ENCODE results near the gene SLC38A8.

SLC38A8 gene

DNA sequence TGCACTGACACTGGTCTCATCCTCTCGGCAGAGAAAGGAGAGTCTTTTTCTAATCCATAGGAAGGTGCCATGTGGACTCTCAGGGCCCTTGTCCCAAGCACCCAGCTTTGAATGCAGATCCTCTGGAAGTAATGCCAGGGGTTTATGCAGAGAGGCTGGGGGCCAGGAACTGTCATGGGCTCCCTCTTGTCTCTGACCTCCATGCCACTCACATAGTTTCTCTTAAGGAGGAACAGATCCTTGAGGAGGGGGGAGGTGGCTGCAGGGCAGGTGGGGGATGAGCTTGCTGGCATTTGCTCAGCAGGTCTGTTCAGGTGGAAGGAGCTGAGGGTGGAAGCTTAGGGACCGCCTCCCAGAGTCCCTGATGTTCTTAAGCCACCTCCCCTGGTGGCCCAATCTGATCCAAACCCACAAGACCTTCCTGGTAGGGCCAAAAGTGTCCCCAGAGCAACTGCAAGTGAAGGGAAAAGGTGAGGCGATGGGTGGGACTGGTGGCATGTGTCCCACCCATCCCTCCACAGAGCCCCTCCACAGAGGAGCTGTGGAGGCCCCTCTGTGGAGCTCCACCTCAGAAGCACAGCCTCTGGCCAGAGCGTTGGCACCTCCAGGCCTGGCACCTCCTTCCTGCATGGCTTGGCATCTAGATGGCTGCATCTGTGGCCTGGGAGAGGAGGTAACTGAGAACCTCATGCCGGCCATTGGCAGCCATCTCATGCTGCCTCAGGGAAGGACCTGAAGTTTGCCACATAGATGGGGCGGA lies 65.4 kb downstream of the SLC38A8 start:
- Histone ChIP-seq H3K9me3 (ENCODE audit: control insufficient read depth in 5 of 5, low read length in 5 of 5) (peaks cover 0 to 13% (median 13%) of the 10 kb centered on the region in 5 donors), H3K4me3 (ENCODE audit: low read depth in 1 of 5, low read length in 5 of 5) (no peak overlapping the region), H3K27ac (ENCODE audit: low read depth, low read length) (no peak overlapping the region), H3K27me3 (ENCODE audit: control insufficient read depth in 5 of 5, insufficient read depth in 4 of 5, low read length in 5 of 5) (no peaks in the 10 kb centered on the region), H3K9ac (ENCODE audit: low read length in 5 of 5) (no peak overlapping the region), H3K4me1 (ENCODE audit: control insufficient read depth in 5 of 5, insufficient read depth in 5 of 5, low read length in 5 of 5) (no peaks in the 10 kb centered on the region), H3K36me3 (ENCODE audit: control insufficient read depth in 5 of 5, insufficient read depth in 5 of 5, low read length in 5 of 5) (no peaks in the 10 kb centered on the region)

DNA sequence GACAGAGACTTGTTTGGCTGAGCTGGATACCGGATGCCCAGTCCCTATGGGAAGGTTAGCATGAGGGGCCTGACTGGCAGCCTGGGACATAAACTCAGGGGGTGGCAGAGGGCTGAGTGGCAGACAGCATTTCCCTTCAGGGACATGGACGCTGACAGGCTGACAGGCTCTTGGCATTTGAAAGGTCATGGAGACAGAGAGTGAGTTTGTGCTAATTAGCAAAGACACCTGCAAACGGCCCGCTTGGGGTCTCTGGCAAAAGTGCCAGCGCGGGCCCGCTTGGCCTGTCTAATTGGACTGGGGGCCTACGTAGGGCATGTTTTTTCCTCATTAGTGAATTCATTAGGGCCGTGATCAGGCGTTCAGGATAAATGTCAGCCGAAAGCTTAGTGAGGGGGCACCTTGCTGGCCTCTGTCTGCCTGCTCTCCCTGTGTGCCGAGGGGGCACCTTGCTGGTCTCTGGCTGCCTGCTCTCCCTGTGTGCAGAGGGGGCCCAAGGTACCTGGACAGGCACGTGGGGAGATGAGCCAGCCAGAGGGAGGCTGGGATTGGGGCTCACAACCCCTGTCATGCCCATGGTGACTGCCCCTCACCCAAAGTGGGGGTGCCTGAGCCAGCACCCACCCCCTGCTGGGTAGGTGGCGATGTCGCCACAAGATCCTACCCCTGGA lies 66.9 kb downstream of the SLC38A8 start:
- Histone ChIP-seq H3K9ac (ENCODE audit: low read length in 5 of 5) (no peak overlapping the region), H3K9me3 (ENCODE audit: control insufficient read depth in 5 of 5, low read length in 5 of 5) (peaks cover 0 to 13% (median 13%) of the 10 kb centered on the region in 5 donors), H3K4me3 (ENCODE audit: low read depth in 1 of 5, low read length in 5 of 5) (no peak overlapping the region), H3K36me3 (ENCODE audit: control insufficient read depth in 5 of 5, insufficient read depth in 5 of 5, low read length in 5 of 5) (no peaks in the 10 kb centered on the region), H3K4me1 (ENCODE audit: control insufficient read depth in 5 of 5, insufficient read depth in 5 of 5, low read length in 5 of 5) (no peaks in the 10 kb centered on the region), H3K27ac (ENCODE audit: low read depth, low read length) (no peak overlapping the region), H3K27me3 (ENCODE audit: control insufficient read depth in 5 of 5, insufficient read depth in 4 of 5, low read length in 5 of 5) (no peaks in the 10 kb centered on the region)

DNA sequence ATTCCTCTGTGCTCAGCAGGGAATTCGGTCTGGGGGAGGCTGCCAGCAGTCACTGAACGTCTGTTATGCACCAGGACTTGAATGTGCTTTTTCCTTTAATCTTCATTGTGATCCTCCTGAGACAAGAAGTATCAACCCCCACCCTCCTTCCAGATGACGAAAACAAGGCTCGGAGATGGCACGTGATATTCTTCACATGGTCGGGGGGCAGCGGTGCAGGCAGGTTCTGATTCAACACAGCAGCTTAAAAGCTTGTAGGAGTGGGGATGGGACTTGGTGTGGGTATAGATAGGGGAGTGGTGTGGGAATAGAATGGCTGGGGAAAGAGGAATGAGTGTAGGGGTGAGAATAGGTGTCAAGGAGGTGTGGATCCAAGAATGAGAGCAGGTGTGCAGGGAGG lies 68.1 kb downstream of the SLC38A8 start:
- H3K27ac ChIP-seq (ENCODE audit: low read depth, low read length): no peak overlapping the region
- no peaks in the 10 kb centered on the region for H3K4me1 ChIP-seq (ENCODE audit: control insufficient read depth in 5 of 5, insufficient read depth in 5 of 5, low read length in 5 of 5)
- no peak overlapping the region for H3K9ac ChIP-seq (ENCODE audit: low read length in 5 of 5)
- H3K27me3 ChIP-seq (ENCODE audit: control insufficient read depth in 5 of 5, insufficient read depth in 4 of 5, low read length in 5 of 5): peaks cover 0 to 6% (median 0%) of the 10 kb centered on the region in 5 donors
- H3K36me3 ChIP-seq (ENCODE audit: control insufficient read depth in 5 of 5, insufficient read depth in 5 of 5, low read length in 5 of 5): no peaks in the 10 kb centered on the region
- H3K4me3 ChIP-seq (ENCODE audit: low read depth in 1 of 5, low read length in 5 of 5): no peak overlapping the region
- peaks cover 0 to 13% (median 13%) of the 10 kb centered on the region in 5 donors for H3K9me3 ChIP-seq (ENCODE audit: control insufficient read depth in 5 of 5, low read length in 5 of 5)

DNA sequence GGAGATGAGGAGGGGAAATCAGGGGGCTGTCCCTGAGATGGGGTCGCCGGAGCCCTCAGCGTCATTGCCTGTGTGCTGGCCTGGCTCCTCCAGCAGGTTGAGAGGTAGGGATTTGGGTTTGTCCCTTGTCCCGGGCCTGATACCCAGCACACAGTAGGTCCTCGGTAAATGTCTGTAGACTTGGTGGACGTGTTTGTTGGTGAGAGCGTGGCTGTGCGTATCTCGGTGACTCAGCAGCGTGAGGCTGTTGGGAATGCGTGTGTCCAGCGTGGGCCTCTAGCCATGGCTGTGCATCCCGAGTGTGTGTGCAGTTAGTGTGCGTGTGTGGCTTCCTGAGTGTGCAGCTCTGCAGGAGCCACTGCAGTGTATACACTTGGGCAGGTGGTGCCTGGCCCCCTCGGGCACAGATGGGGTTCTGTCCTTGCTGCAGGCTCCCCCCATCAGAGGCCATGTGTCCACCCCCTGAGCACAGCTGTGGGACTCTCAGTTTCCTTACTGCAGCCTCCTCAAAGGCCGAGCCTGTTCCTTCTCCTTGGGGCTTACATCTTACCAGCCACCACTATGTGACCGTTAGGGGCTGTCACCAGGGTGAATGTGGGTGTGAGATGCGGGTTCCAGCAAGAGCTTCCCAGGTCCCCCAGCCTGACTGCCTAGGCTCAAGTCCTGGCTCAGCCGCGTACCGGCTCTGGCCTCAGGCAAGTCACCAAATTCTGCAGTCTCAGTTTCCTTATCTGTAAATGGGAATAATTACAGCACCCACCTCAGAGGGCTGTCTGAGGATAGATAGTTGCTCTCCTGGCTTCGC lies 68.8 kb downstream of the SLC38A8 start:
- peaks cover 0 to 6% (median 0%) of the 10 kb centered on the region in 5 donors for H3K27me3 ChIP-seq (ENCODE audit: control insufficient read depth in 5 of 5, insufficient read depth in 4 of 5, low read length in 5 of 5)
- no peaks in the 10 kb centered on the region for H3K36me3 ChIP-seq (ENCODE audit: control insufficient read depth in 5 of 5, insufficient read depth in 5 of 5, low read length in 5 of 5)
- no peaks in the 10 kb centered on the region for H3K4me1 ChIP-seq (ENCODE audit: control insufficient read depth in 5 of 5, insufficient read depth in 5 of 5, low read length in 5 of 5)
- no peak overlapping the region for H3K27ac ChIP-seq (ENCODE audit: low read depth, low read length)
- peaks cover 0 to 12% (median 10%) of the 10 kb centered on the region in 5 donors for H3K9me3 ChIP-seq (ENCODE audit: control insufficient read depth in 5 of 5, low read length in 5 of 5)
- H3K4me3 ChIP-seq (ENCODE audit: low read depth in 1 of 5, low read length in 5 of 5): no peak overlapping the region
- H3K9ac ChIP-seq (ENCODE audit: low read length in 5 of 5): no peak overlapping the region

DNA sequence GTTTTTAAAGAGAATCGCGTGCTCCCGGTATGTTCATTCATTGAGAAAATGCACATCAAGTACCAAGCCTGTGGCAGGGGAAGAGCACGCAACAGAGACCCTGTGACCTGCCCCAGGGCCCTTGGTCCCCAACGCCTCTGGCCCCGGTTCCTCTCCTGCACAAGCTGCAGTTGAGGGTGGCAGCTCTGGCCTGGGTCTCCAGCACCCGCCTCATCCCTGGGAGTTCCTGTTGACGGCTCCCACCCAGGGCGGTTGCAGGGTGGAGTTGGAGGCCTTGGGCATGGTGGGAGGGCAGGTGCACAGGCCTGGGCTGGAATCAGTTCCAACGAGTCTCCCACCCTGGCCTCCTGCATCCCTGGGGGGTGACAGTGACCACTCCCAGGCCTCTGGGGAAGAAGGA lies 69.5 kb downstream of the SLC38A8 start:
- Histone ChIP-seq H3K4me3 (ENCODE audit: low read depth in 1 of 5, low read length in 5 of 5) (no peak overlapping the region), H3K4me1 (ENCODE audit: control insufficient read depth in 5 of 5, insufficient read depth in 5 of 5, low read length in 5 of 5) (no peaks in the 10 kb centered on the region), H3K27ac (ENCODE audit: low read depth, low read length) (no peak overlapping the region), H3K36me3 (ENCODE audit: control insufficient read depth in 5 of 5, insufficient read depth in 5 of 5, low read length in 5 of 5) (no peaks in the 10 kb centered on the region), H3K27me3 (ENCODE audit: control insufficient read depth in 5 of 5, insufficient read depth in 4 of 5, low read length in 5 of 5) (peaks cover 0 to 6% (median 0%) of the 10 kb centered on the region in 5 donors), H3K9ac (ENCODE audit: low read length in 5 of 5) (no peak overlapping the region), H3K9me3 (ENCODE audit: control insufficient read depth in 5 of 5, low read length in 5 of 5) (peaks cover 0 to 5% (median 3%) of the 10 kb centered on the region in 5 donors)

DNA sequence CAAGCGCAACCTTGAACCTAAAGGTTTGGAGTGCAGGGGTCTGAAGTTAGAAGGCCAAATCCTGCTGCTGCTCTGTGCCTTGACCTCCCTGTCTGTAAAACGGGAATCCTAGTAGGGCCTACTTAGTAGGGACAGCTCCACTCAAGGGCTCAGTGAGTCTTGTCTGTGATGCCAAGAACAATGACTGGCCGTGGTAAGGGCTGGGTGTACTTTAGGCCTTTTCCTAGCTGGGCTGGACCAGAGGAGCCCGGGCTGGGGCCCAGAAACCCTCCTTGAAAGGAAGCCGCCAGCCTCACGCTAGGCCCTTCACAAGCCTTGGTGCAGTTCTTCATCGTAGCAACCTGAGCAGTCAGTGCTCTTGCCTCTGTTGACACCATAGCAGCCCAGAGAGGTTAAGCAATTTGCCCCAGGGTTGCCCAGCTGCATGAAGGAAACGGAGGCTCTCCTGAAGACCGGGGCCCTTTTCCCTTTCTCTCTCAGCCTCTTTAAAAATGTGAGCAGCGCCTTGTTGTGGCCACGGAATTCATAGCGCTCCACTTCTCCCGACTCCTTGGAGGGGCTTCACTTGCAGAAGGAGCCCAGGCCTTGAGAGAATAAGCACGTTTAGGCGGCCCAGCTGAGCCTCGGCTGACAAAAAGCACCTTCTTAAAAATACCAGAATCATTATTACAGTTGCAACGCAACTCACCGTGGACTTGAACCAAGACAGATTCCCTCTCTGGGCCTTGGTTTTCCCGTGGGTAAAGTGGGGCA lies 70.2 kb downstream of the SLC38A8 start:
- no peaks in the 10 kb centered on the region for H3K4me1 ChIP-seq (ENCODE audit: control insufficient read depth in 5 of 5, insufficient read depth in 5 of 5, low read length in 5 of 5)
- no peak overlapping the region for H3K9ac ChIP-seq (ENCODE audit: low read length in 5 of 5)
- H3K9me3 ChIP-seq (ENCODE audit: control insufficient read depth in 5 of 5, low read length in 5 of 5): no peaks in the 10 kb centered on the region
- no peak overlapping the region for H3K27ac ChIP-seq (ENCODE audit: low read depth, low read length)
- H3K27me3 ChIP-seq (ENCODE audit: control insufficient read depth in 5 of 5, insufficient read depth in 4 of 5, low read length in 5 of 5): peaks cover 0 to 6% (median 0%) of the 10 kb centered on the region in 5 donors
- no peaks in the 10 kb centered on the region for H3K36me3 ChIP-seq (ENCODE audit: control insufficient read depth in 5 of 5, insufficient read depth in 5 of 5, low read length in 5 of 5)
- H3K4me3 ChIP-seq (ENCODE audit: low read depth in 1 of 5, low read length in 5 of 5): no peak overlapping the region

DNA sequence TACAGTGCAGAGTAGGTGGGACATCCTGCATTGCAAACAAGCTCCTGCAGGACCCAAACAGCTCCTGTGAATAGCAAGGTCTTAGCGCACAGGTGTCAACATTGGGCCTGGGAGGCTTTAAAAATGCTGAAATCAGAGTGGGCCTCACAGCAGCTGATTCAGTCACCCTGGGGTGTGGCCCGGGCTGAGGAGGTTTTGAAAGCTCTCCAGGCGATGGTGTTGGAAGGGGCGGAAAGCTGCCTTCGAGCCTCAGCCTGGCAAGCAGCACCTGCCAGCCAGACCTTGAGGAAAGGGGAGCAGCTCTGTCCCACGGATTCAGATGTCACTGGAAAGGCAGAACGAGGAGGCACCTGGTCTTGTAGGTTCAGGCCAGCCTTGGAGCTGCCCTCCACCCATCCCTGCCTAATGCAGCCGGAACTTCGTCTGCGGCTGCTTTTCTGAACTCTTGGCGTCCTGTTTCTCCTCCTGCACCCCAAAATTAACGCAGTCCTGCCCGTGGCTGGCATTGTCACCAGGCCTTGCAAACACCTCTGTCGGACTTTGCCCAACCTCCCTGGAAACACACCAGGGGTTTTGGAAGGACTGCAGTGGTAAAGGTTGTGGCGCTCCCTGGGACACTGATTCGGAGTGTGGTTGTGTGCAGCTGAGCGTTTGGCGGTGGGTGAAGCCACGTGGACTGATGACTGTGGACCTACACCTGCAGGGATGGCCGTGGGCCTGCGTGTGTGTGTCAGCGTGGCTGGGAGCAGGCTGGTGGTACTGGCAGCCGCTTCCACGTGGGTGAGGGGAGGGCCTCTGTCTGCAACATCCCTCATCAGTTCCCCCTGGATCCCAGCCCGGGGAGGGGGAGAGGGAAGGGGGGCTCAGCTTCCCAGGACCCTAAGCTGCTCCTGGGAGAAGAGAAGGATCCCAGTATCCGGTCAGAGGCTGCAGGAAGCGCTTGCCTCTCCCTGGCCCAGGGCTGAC lies 71.1 kb downstream of the SLC38A8 start:
- no peak overlapping the region for H3K9ac ChIP-seq (ENCODE audit: low read length in 5 of 5)
- H3K4me3 ChIP-seq (ENCODE audit: low read depth in 1 of 5, low read length in 5 of 5): no peak overlapping the region
- H3K4me1 ChIP-seq (ENCODE audit: control insufficient read depth in 5 of 5, insufficient read depth in 5 of 5, low read length in 5 of 5): no peaks in the 10 kb centered on the region
- peaks cover 0 to 6% (median 0%) of the 10 kb centered on the region in 5 donors for H3K27me3 ChIP-seq (ENCODE audit: control insufficient read depth in 5 of 5, insufficient read depth in 4 of 5, low read length in 5 of 5)
- no peak overlapping the region for H3K27ac ChIP-seq (ENCODE audit: low read depth, low read length)
- no peaks in the 10 kb centered on the region for H3K9me3 ChIP-seq (ENCODE audit: control insufficient read depth in 5 of 5, low read length in 5 of 5)
- H3K36me3 ChIP-seq (ENCODE audit: control insufficient read depth in 5 of 5, insufficient read depth in 5 of 5, low read length in 5 of 5): peaks cover 0 to under 1% (median 0%) of the 10 kb centered on the region in 5 donors

DNA sequence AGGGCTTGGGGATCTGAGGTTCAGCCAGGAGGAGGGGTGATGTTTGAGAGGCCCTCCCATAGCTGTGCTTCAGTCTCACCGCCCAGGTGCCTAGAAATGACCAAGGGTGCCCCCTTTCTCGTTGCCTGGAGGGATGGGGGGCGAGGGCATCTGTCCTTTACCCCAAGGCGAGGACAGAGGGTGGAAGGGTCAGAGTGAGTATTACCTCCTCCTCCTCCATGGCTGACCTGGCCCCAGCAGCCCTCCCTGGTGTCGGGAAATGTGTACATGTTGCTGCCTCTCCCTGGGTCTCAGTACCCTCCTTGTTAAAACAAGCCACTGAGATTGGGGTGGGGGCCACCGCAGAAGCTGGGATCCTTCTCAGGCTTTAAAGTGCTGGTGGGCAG lies 72.2 kb downstream of the SLC38A8 start:
- Histone ChIP-seq H3K4me3 (ENCODE audit: low read depth in 1 of 5, low read length in 5 of 5) (no peak overlapping the region), H3K27me3 (ENCODE audit: control insufficient read depth in 5 of 5, insufficient read depth in 4 of 5, low read length in 5 of 5) (peaks cover 0 to 6% (median 0%) of the 10 kb centered on the region in 5 donors), H3K4me1 (ENCODE audit: control insufficient read depth in 5 of 5, insufficient read depth in 5 of 5, low read length in 5 of 5) (no peaks in the 10 kb centered on the region), H3K27ac (ENCODE audit: low read depth, low read length) (no peak overlapping the region), H3K9ac (ENCODE audit: low read length in 5 of 5) (no peak overlapping the region), H3K9me3 (ENCODE audit: control insufficient read depth in 5 of 5, low read length in 5 of 5) (no peaks in the 10 kb centered on the region), H3K36me3 (ENCODE audit: control insufficient read depth in 5 of 5, insufficient read depth in 5 of 5, low read length in 5 of 5) (peaks cover 0 to 11% (median 8%) of the 10 kb centered on the region in 5 donors)

Data from subcutaneous abdominal adipose tissue (tissue), 5 donors.